Ishikawa (cell line): ENCODE data around the gene VEGFC.

Experiments used
- CEBPB ChIP-seq: IDR thresholded peaks from 2 replicates; pipeline ENCODE4 v1.6.1; 2012
- EP300 ChIP-seq: IDR thresholded peaks from 2 replicates; pipeline ENCODE4 v1.6.1; 2012; ENCODE audit warnings: borderline replicate concordance
- FOXM1 ChIP-seq: IDR thresholded peaks from 2 replicates; pipeline ENCODE4 v1.6.1; 2012; ENCODE audit warnings: low read depth, borderline replicate concordance
- NFIC ChIP-seq: IDR thresholded peaks from 2 replicates; pipeline ENCODE4 v1.6.1; 2012
- RAD21 ChIP-seq: IDR thresholded peaks from 2 replicates; pipeline ENCODE4 v1.6.1; 2012; ENCODE audit warnings: low read depth
- REST ChIP-seq: IDR thresholded peaks from 2 replicates; pipeline ENCODE4 v1.6.1; 2012; ENCODE audit warnings: low read depth, mild to moderate bottlenecking
- TEAD4 ChIP-seq: IDR thresholded peaks from 2 replicates; pipeline ENCODE4 v1.6.1; 2012

- no peak for TF ChIP-seq RAD21
- no peak for TF ChIP-seq FOXM1
- TF ChIP-seq NFIC, result no peak
- no peak for TF ChIP-seq REST
- no peak for TF ChIP-seq TEAD4
- TF ChIP-seq EP300, result no peak
- TF ChIP-seq CEBPB, result no peak
Observed at GRCh38 chr4:176784816-176785215, 7.9 kb downstream of the VEGFC start.
